SK-N-SH (cell line): ENCODE results near the gene RASL11B.

ENCODE experiments used
- CTCF ChIP-seq: fragments of 200-600 bp; sonication (generic); IDR thresholded peaks from 2 replicates; pipeline ENCODE4 v1.6.1; 2017; ENCODE audit warnings: antibody characterized with exemption, mild to moderate bottlenecking, moderate library complexity
- TEAD4 ChIP-seq: IDR thresholded peaks from 2 replicates; pipeline ENCODE4 v1.4.0; 2012; ENCODE audit warnings: mild to moderate bottlenecking, borderline replicate concordance; ENCODE audit not compliant: insufficient read depth

DNA sequence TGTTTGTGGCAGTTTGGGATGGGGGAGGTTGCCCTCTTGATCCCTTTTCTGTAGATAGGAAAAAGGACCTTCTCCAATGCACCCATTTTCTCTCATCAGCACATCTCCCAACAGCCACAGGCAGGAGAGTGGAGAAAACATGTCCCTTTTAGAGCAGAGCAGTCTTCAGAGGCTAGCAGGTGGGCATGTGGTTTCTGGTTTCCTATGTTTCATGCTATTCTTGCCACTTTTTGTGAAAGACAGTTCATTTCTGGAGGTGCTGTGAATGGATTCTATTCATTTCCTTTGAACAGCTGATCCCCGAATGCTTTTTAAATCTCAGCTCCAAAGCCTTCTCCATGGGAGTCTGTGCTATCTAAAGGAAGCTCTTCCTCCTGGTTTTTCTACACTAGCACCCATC is 18.9 kb downstream of the RASL11B start:
- TF ChIP-seq TEAD4 (no peak), CTCF (no peak)
